Measurements from ENCODE around the gene VCAN.

Gene VCAN

GRCh38 chr5:83469075-83469474, 2.5 kb upstream of the VCAN start:
- DNase-seq = no peak

GRCh38 chr5:83470526-83471404, 779 bp upstream of the VCAN start:
- DNase-seq = no peak

DNA sequence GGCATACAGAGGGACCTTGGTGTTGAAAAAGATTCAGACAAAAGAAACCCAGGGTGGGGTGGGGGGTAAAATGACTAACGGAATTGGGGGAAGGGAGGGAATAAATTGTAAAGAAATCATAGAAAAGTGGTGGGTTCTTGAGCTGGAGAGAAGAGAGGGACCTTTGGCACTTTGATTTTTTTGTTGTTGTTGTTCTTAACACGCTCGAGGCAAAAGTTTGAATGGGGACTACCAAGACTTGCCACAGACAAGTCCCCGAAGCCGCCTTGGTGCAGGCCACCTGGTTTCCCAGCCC, 616 bp downstream of the VCAN start:
- no peak for DNase-seq

- DNase-seq = no peak
These were observed 1.2 kb downstream of the VCAN start for GRCh38 chr5:83472508-83473345.

GRCh38 chr5:83473346-83474160, 2.0 kb downstream of the VCAN start:
- peak; percentile 66 for DNase-seq

DNA sequence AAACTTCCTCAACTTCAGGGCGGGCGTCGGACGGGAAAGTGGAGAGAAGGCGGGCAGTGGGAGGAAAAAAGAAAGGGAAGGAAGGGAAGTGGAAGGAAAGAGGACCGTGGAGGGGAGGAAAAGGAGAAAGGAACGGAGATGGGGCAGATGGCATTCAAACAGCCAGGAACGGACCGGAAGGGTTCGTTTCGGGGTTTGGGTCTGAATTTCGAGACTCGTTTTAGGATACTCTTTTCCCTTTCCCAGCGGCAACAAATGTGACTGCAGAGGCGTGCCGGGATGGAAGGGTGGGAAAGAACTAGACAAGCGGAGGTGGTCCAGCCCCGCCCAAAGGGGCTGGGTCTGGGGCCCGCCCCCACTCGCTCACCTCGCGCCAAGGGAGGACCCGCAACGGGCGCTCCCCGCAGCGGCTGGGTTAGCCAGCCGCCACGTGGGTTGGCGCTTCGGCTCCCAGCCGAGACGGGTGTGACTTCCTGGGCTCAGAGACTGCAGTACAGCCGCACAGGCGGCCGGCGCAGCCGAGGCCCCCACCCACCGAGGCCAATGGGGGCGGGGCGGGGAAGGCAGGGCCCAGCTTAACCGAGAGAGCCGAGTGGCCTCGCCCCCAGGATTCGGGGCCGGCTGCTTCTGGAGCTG, 2.7 kb downstream of the VCAN start:
- DNase-seq = peak; percentile 56

- no peak for DNase-seq
These were observed 3.4 kb downstream of the VCAN start for GRCh38 chr5:83474991-83475390.

DNA sequence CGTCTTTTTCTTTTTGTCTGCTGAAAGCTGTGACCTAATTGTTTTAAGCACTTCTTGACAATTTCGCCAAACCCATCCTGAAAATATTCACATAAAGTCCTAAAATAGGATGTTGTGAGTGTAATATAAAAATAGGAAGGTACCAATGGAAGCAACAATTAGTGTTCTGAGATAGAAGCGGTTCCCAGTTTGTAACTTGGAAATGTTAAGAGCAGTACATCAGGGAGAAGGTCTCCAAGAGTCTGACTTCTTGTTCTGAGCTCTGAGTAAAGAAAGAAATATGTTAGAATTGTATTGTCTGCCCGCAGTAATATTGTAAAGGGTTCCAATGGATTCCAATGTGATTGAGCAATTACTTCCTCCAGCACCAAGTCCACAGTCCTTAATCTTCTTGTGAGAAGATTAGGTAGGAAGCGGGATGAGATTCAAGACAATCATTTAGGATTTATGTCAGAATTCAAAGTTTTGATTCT, 3.9 kb downstream of the VCAN start:
- no peak for DNase-seq

GRCh38 chr5:83475935-83476814, 4.6 kb downstream of the VCAN start:
- no peak for DNase-seq

GRCh38 chr5:83482961-83483360, 11.4 kb downstream of the VCAN start:
- DNase-seq = no peak

DNA sequence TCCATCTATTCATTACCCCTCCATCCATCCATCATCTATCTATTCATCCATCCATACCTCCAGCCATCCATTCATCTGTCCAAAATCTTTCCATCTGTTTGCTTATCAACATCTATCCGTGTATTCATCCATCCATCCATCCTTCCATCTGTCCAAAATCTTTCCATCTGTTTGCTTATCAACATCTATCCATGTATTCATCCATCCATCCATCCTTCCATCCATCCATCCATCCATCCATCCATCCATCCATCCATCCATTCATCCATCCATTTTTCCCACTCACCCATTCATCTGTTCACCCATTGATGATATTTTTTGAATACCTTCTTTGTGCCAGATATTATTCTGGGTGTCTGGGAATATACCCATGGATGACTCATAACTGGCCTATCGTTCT, 12.8 kb downstream of the VCAN start:
- no peak for DNase-seq

DNA sequence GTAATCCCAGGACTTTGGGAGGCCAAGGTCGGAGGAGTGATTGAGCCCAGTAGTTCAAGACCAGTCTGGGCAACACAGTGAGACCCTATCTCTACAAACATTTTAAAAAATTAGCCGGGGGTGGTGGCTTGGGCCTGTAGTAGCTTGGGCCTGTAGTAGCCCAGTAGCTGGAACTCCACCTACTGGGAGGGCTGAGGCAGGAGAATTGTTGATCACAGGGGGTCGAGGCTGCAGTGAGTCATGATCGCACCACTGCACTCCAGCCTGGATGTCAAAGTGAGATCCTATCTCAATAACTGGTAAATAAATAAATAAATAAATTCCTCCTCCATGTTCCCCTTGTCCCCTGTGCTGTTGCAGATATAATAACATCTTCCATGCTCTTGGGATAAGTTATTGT, 14.3 kb downstream of the VCAN start:
- DNase-seq = no peak

GRCh38 chr5:83487155-83487554, 15.6 kb downstream of the VCAN start:
- DNase-seq = no peak

GRCh38 chr5:83488271-83488670, 16.7 kb downstream of the VCAN start:
- DNase-seq = no peak

- DNase-seq = no peak
These were observed 17.3 kb downstream of the VCAN start for GRCh38 chr5:83488821-83489220.

DNA sequence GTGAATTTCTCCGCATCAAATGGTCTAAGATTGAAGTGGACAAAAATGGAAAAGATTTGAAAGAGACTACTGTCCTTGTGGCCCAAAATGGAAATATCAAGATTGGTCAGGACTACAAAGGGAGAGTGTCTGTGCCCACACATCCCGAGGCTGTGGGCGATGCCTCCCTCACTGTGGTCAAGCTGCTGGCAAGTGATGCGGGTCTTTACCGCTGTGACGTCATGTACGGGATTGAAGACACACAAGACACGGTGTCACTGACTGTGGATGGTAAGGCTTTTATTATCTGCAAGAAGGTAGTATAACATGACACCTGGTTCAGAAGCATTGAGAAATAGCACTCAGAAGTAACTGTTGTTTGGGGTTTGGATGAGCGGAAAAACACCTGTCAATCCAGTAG, 18.7 kb downstream of the VCAN start:
- no peak for DNase-seq

DNA sequence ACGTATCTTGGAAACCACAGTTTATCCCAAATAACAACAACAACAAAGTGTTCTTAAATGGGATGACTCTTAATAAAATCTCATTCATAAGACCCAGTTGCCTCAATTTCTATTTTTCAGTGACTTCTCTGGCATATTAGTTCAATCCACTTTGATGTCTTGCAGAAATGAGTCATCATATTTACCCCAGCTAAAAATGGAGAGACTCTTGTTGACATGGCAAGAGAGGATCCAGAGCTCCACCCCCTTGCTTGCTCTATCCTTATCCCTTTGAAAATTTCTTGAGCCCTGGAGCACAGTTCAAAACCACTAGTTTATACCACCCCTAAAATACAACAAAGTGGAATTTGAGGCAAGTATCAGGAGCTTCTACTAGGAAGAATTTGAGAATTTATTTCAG, 20.8 kb downstream of the VCAN start:
- DNase-seq = no peak

DNA sequence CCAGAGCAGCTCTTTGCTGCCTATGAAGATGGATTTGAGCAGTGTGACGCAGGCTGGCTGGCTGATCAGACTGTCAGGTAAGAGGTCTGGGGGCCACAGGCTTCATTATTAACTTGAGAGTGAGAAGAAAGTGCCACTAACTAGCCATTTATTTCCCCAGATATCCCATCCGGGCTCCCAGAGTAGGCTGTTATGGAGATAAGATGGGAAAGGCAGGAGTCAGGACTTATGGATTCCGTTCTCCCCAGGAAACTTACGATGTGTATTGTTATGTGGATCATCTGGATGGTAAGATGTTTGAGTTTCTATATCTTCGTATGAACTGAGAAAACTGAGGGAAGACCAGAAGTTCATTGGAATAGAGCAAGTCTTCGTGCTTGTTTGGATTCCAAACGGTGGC, 22.1 kb downstream of the VCAN start:
- no peak for DNase-seq

DNA sequence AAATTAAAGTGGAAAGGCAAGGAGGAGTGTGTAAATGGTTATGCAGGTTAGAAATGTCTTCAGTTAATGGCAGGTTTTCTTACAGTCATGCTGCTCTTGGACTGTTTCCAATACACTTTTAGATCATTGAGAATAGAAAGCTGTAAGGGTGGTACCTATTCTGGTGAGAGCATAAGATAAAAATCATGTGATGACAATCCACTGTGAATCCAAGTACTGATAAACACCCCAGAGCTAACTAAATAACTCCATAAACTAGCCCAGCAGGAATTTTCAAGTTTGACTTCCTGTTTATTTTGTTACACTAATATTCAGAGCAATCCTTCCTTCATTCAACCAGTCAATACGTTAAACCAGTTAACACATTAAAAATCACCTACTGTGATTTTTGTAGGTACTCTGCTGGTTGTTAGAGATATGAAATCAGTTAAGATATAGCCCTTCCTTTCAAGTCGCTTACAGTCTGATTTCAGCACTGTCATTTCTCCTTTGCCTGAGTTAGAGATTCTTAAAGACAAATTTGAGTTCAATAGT, 22.6 kb downstream of the VCAN start:
- DNase-seq = no peak

DNA sequence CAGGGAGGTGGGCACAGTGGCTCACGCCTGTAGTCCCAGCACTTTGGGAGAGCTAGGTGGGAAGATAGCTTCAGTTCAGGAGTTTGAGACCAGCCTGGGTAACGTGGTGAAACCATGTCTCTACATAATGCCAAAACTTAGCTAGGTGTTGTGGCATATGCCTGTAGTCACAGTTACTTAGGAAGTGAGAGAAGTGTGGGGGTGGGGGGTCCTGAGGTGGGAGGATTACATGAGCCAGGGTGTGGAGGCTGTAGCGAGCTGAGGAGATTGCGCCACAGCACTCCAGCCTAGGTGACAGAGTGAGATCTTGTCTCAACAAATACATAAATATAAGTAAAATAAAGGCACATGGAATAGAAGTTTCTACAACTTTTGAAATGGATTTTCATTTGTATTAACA, 23.1 kb downstream of the VCAN start:
- DNase-seq = no peak

DNA sequence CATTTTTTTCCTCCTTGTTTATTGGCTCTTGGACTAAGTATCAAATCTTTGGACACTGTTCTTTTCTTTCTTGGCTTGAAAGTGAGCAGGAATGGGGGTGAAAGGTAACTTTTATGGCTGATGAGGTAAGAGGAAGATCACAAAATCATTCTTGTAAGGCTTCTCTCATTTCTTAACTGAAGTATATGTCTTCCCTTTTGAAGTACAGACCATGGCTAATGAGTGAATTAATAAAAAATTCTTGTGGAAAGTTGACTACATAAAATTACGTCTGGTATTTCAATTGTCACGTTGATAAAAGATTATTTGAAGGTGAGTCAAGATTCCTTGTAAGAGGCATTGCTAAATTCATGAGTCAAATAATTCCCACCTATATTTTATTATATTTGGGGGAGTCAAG, 25.1 kb downstream of the VCAN start:
- no peak for DNase-seq

- no peak for DNase-seq
These were observed 27.0 kb downstream of the VCAN start for GRCh38 chr5:83498585-83498984.
